H9 (cell line): ENCODE measurements around the gene SNX30. TPM values are rescaled to one million over a fixed set of nuclear protein-coding genes. Genes with fewer than 3 reads are reported as not detected.

ENCODE experiments used
- DNase-seq: peaks from one replicate; pipeline ENCODE4 v3.0.0-alpha.2; 2017
- H2AFZ ChIP-seq: one replicate; pipeline ENCODE4 v1.6.1; 2013; ENCODE audit warnings: mild to moderate bottlenecking, low read length, control low read depth, moderate library complexity
- H2AK5ac ChIP-seq: 2 replicates; pipeline ENCODE4 v1.6.1; 2013; ENCODE audit warnings: low read length, control low read depth, mixed read lengths; ENCODE audit not compliant: insufficient read length
- H2BK120ac ChIP-seq: one replicate; pipeline ENCODE4 v1.6.1; 2013; ENCODE audit warnings: low read depth, mild to moderate bottlenecking, low read length, control low read depth, inconsistent platforms; ENCODE audit not compliant: poor library complexity, severe bottlenecking
- H2BK12ac ChIP-seq: 2 replicates; pipeline ENCODE4 v1.6.1; 2013; ENCODE audit warnings: low read length, control low read depth, mixed read lengths, low read depth; ENCODE audit not compliant: insufficient read length
- H2BK15ac ChIP-seq: 2 replicates; pipeline ENCODE4 v1.6.1; 2013; ENCODE audit warnings: low read depth, low read length, control low read depth
- H2BK20ac ChIP-seq: one replicate; pipeline ENCODE4 v1.6.1; 2013; ENCODE audit warnings: low read depth, mild to moderate bottlenecking, low read length, control low read depth, inconsistent platforms; ENCODE audit not compliant: poor library complexity, severe bottlenecking
- H2BK5ac ChIP-seq: 2 replicates; pipeline ENCODE4 v1.6.1; 2013; ENCODE audit warnings: low read length, control low read depth, mixed read lengths; ENCODE audit not compliant: insufficient read length
- H3K14ac ChIP-seq: 2 replicates; pipeline ENCODE4 v1.6.1; 2013; ENCODE audit warnings: low read length, control low read depth; ENCODE audit not compliant: insufficient read depth
- H3K18ac ChIP-seq: 2 replicates; pipeline ENCODE4 v1.6.1; 2013; ENCODE audit warnings: low read depth, mild to moderate bottlenecking, mixed read lengths, low read length, control low read depth; ENCODE audit not compliant: insufficient read length
- H3K23ac ChIP-seq: 2 replicates; pipeline ENCODE4 v1.6.1; 2013; ENCODE audit warnings: low read length, control low read depth, mixed read lengths, low read depth; ENCODE audit not compliant: insufficient read length
- H3K23me2 ChIP-seq: 2 replicates; pipeline ENCODE4 v1.6.1; 2013; ENCODE audit warnings: low read depth, mild to moderate bottlenecking, mixed read lengths, low read length, control low read depth; ENCODE audit not compliant: insufficient read length, poor library complexity, severe bottlenecking
- H3K27ac ChIP-seq: 2 replicates; pipeline ENCODE4 v1.5.1; 2013; ENCODE audit warnings: low read length, control low read depth, mixed read lengths, low read depth; ENCODE audit not compliant: insufficient read length
- H3K27me3 ChIP-seq: 2 replicates; pipeline ENCODE4 v1.6.1; 2013; ENCODE audit warnings: low read length, control low read depth, inconsistent platforms; ENCODE audit not compliant: insufficient read depth
- H3K4ac ChIP-seq: 2 replicates; pipeline ENCODE4 v1.6.1; 2013; ENCODE audit warnings: low read depth, mild to moderate bottlenecking, control low read depth, inconsistent platforms, low read length, moderate library complexity
- H3K4me1 ChIP-seq: 2 replicates; pipeline ENCODE4 v1.6.1; 2013; ENCODE audit warnings: low read length, control low read depth, inconsistent platforms; ENCODE audit not compliant: insufficient read depth
- H3K4me2 ChIP-seq: 2 replicates; pipeline ENCODE4 v1.6.1; 2013; ENCODE audit warnings: low read length, control low read depth, mixed read lengths; ENCODE audit not compliant: insufficient read length, insufficient read depth
- H3K56ac ChIP-seq: 2 replicates; pipeline ENCODE4 v1.6.1; 2013; ENCODE audit warnings: low read depth, mild to moderate bottlenecking, mixed read lengths, low read length, control low read depth; ENCODE audit not compliant: insufficient read length
- H3K79me1 ChIP-seq: 2 replicates; pipeline ENCODE4 v1.6.1; 2013; ENCODE audit warnings: low read depth, mild to moderate bottlenecking, moderate library complexity, low read length, control low read depth, inconsistent platforms; ENCODE audit not compliant: insufficient read depth, poor library complexity, severe bottlenecking
- H3K79me2 ChIP-seq: 2 replicates; pipeline ENCODE4 v1.6.1; 2013; ENCODE audit warnings: low read length, control low read depth, inconsistent platforms; ENCODE audit not compliant: insufficient read depth
- H3K9ac ChIP-seq: 2 replicates; pipeline ENCODE4 v1.6.1; 2013; ENCODE audit warnings: low read length, control low read depth, mixed read lengths; ENCODE audit not compliant: insufficient read length; ENCODE audit errors: extremely low read depth
- H3K9me3 ChIP-seq: one replicate; pipeline ENCODE4 v1.6.1; 2013; ENCODE audit warnings: low read depth, low read length, inconsistent platforms; ENCODE audit not compliant: control insufficient read depth
- H3T11ph ChIP-seq: one replicate; pipeline ENCODE4 v1.6.1; 2013; ENCODE audit warnings: mild to moderate bottlenecking, low read length, control low read depth, inconsistent platforms
- H4K20me1 ChIP-seq: one replicate; pipeline ENCODE4 v1.6.1; 2013; ENCODE audit not compliant: control insufficient read depth, insufficient read length, insufficient read depth
- H4K5ac ChIP-seq: 2 replicates; pipeline ENCODE4 v1.6.1; 2013; ENCODE audit warnings: low read depth, mild to moderate bottlenecking, mixed read lengths, low read length, control low read depth; ENCODE audit not compliant: insufficient read length
- H4K8ac ChIP-seq: replicated peaks from 2 replicates; pipeline ENCODE4 v1.6.1; 2013; ENCODE audit warnings: low read length, control low read depth, mixed read lengths, low read depth; ENCODE audit not compliant: insufficient read length
- H4K91ac ChIP-seq: 2 replicates; pipeline ENCODE4 v1.6.1; 2013; ENCODE audit warnings: low read depth, mild to moderate bottlenecking, moderate library complexity, mixed read lengths, low read length, control low read depth; ENCODE audit not compliant: insufficient read length
- H3K27ac Mint-ChIP-seq, 3 experiments: 2 replicates in 2 of 3; 3 replicates in 1 of 3; pipeline ENCODE4 v1.8.0; 2020 to 2021; ENCODE audit warnings: mixed read lengths in 3 of 3, mild to moderate bottlenecking in 1 of 3, moderate library complexity in 1 of 3
- H3K27me3 Mint-ChIP-seq: 2 replicates; pipeline ENCODE4 v1.8.0; 2021; ENCODE audit warnings: low read depth, mild to moderate bottlenecking, moderate library complexity, mixed read lengths
- H3K36me3 Mint-ChIP-seq, 3 experiments: 2 replicates in 2 of 3; 3 replicates in 1 of 3; pipeline ENCODE4 v1.8.0; 2020 to 2021; ENCODE audit warnings: low read depth in 3 of 3, mixed read lengths in 3 of 3; ENCODE audit not compliant: insufficient read depth in 1 of 3
- H3K4me1 Mint-ChIP-seq, 2 experiments: 2 replicates each; pipeline ENCODE4 v1.8.0; 2020; ENCODE audit warnings: mixed read lengths in 2 of 2
- H3K4me3 Mint-ChIP-seq, 2 experiments: 2 replicates in 1 of 2; 3 replicates in 1 of 2; pipeline ENCODE4 v1.8.0; 2020 to 2021; ENCODE audit warnings: mild to moderate bottlenecking in 2 of 2, mixed read lengths in 2 of 2, moderate library complexity in 1 of 2
- H3K9me3 Mint-ChIP-seq, 2 experiments: 2 replicates in 1 of 2; 3 replicates in 1 of 2; pipeline ENCODE4 v1.8.0; 2020; ENCODE audit warnings: mild to moderate bottlenecking in 2 of 2, mixed read lengths in 2 of 2, moderate library complexity in 1 of 2
- CTCF ChIP-seq: fragments of 200-600 bp; sonication (generic); conservative IDR thresholded peaks from 3 replicates; pipeline ENCODE4 v1.8.0; 2021; ENCODE audit warnings: antibody characterized with exemption, mild to moderate bottlenecking
- WGBS: extraction: QIAGEN DNeasy Blood & Tissue Kit; methylation state at CpG from one replicate; pipeline ENCODE4 v1.1.7; 2013; ENCODE audit warnings: missing lambda C conversion rate, low lambda C conversion rate, mixed read lengths; ENCODE audit not compliant: insufficient read length; ENCODE audit errors: extremely low coverage; 5-methylcytosine and 5-hydroxymethylcytosine counted together
- total RNA-seq: library from RNA; stranded (reverse); gene quantifications from 2 replicates; pipeline ENCODE4 v1.2.1, GENCODE V29; 2021

SNX30 gene
- total RNA-seq, 1 experiment from 2014 or later, result 10.3 TPM

- Histone ChIP-seq H4K91ac (no peak overlapping the region), H2BK5ac (no peak overlapping the region), H3K79me2 (no peaks in the 10 kb centered on the region), H2BK15ac (no peak overlapping the region), H3K4me1 (peaks cover 3% of the 10 kb centered on the region; the same call in 1 of the 2 replicates), H3K14ac (no peak overlapping the region), H3K23ac (no peak overlapping the region), H2BK120ac (no peak overlapping the region), H2AFZ (no peak overlapping the region), H3T11ph (no peak overlapping the region), H4K20me1 (no peaks in the 10 kb centered on the region), H2AK5ac (no peak overlapping the region), H3K27ac (no peak overlapping the region), H3K27me3 (no peaks in the 10 kb centered on the region), H4K8ac (no peak overlapping the region), H2BK20ac (no peak overlapping the region), H3K56ac (no peak overlapping the region), H3K23me2 (no peaks in the 10 kb centered on the region), H4K5ac (no peak overlapping the region), H3K18ac (no peak overlapping the region), H3K4ac (no peak overlapping the region), H3K79me1 (no peaks in the 10 kb centered on the region), H2BK12ac (no peak overlapping the region), H3K4me2 (no peak overlapping the region), H3K9me3 (no peaks in the 10 kb centered on the region), H3K9ac (no peak overlapping the region)
- no peaks in the 10 kb centered on the region for H3K27me3 Mint-ChIP-seq
- TF ChIP-seq CTCF, result no peak
- peaks cover 4 to 8% of the 10 kb centered on the region in 2 experiments; a peak in 3 of 4 replicates for H3K4me1 Mint-ChIP-seq
- DNase-seq, result no peak
- no peak overlapping the region for H3K27ac Mint-ChIP-seq
- WGBS, result no CpG with 5 or more reads among the region's 1 CpG
- H3K4me3 Mint-ChIP-seq, result no peak overlapping the region
- H3K9me3 Mint-ChIP-seq, result no peaks in the 10 kb centered on the region
- no peaks in the 10 kb centered on the region for H3K36me3 Mint-ChIP-seq
Observed at GRCh38 chr9:112789473-112789872, 38.9 kb downstream of the SNX30 start.
